ENCODE data around the gene ADAMTSL1.

The ADAMTSL1 gene

DNA sequence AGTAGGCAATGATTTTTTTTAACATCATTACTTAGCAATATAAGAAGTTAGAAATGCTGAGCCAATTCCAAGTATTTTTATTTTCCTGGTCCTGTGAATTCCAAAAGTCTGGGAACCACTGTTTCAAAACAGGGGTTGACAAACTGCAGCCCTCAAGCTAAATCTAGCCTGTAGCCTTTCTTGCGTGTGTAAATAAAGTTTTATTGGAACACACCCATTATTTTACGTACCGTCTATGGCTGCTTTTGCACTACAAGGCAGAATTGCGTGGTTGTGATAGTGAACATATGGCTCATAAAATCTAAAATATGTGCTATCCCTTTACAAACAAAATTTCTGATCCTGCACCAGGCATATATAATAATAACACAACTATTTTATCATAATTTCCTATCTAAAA is 280.0 kb downstream of the ADAMTSL1 start:
- no peak overlapping the region for H3K27ac ChIP-seq
- no peak for DNase-seq (ENCODE audit: low read depth, low spot score)

DNA sequence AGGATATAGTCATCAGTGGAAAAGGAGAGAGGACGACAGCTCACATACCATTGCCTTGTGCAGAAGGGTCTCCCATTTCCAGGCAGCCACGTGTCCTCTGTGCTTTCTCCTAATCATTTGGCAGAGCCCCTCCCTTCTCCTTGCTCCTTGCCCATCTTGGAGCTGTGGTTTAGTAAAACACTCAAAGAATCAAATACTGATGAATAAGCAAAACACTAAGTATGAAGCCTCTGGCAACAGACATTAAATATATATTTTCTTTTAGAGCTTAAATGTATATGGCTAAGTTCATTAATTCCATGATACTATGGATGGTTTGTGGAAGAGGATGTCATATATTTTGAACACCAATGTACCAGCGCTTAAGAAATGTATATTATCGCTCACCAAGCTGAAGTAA is 280.6 kb downstream of the ADAMTSL1 start:
- DNase-seq (ENCODE audit: low read depth, low spot score), result no peak
- H3K27ac ChIP-seq, result no peak overlapping the region

DNA sequence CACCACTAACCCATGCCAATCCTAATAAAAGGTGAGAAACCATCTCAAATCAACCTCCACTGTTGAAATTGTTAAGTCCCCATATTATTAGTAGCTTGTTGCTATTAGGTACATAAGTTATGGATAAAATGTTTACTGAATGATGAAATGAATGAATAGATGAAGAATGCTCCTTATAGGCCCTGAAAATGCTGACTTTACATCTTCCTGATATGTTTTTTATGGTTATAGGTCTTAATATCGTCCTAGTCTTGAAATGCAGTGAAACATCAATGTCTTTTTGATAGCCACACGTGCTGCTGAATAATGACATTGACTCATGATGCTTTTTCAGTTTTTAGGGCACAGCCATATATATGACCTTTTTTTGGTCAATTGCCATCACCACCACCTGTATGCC is 281.3 kb downstream of the ADAMTSL1 start:
- DNase-seq (ENCODE audit: low read depth, low spot score), result no peak
- H3K27ac ChIP-seq, result no peak overlapping the region

DNA sequence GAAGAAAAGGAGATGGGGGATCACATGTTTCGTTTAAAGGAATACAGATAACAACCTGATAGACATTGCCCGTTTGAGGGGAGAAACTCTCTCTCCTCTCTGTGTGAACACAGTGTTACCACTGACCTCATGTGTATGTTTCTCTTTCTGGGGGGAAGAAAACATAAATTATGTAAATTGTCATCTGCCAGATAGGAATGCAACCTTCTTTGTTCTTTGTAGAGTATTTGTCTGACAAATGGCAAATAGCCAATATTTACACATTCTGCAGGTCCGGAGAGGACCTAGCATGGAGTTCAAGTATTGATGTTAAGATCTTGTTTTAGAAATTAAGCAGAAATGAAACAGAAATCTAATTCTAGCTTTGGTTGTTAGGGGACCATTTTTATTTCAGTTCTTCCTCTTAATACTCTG is 282.8 kb downstream of the ADAMTSL1 start:
- no peak for DNase-seq (ENCODE audit: low read depth, low spot score)
- H3K27ac ChIP-seq, result no peak overlapping the region

DNA sequence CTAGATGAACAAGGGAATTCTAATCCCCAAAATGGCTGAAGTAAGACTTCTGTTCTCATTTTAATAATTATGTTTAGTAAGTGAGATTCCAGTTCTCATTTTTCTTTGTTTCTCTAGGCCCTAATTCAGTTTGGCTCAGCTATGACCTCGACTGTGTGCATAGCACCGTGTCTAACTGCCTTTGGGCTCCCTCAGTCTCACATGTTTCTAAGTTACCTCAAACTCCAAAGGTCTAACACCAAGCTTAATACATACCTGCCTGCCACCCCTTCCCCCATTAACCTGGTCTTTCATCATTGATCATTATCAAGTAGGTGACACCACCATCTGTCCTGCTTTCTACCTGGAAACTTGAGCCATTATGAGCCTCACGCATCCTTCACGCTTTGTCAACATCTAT is 285.9 kb downstream of the ADAMTSL1 start:
- DNase-seq (ENCODE audit: low read depth, low spot score), result no peak
- no peak overlapping the region for H3K27ac ChIP-seq

DNA sequence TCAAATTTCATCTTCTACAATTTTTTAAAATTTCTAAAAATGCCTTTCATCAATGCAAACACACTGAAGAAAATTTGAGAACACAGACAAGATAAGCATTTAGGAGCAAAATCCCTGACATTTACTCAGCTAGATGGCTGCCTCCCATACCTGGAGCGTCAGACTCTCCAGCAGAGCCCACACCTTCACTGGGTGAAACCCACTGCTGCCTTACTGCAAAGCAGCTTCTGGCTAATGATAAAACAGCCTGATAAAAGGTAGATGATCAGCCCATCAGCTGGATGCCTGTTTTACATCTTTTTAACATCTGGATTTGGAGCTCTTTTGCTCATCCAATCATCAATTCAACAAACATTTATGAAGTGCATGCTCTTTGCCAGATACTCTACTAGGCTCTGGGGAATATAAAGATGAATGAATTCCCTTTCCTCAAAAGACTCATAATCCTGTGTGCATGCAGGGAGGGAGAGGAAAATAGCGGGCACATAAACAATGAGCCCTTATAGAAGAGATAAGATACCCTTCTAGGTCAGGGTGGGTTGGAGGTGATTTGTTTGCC is 287.9 kb downstream of the ADAMTSL1 start:
- no peak overlapping the region for H3K27ac ChIP-seq
- DNase-seq (ENCODE audit: low read depth, low spot score), result no peak

DNA sequence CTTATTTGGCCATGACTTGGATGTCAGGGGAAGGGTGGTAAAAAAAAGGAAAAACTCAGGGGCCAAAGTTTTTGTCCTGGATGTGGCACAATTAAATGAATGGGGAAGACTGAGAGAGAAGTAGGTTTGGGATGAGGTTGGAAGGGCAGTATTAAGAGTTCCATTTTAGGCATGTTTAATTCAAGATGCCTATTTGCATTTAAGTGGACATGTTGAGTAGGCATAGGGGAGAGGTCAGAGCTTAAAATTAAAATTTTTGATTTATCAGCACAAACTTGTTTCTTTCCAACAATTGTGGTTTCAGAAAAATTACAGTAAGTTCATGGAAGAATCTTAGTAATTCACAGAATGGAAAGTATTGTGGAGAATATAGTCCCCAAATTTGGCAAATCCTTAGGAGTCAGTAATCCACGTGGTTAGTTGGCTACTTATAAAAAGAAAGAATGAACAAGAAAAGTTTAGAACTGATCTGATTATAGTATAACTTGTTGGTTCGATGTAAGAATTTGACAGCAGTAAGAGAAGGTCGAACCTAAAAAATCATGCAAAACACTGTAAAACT is 293.1 kb downstream of the ADAMTSL1 start:
- no peak overlapping the region for H3K27ac ChIP-seq
- DNase-seq (ENCODE audit: low read depth, low spot score), result no peak

DNA sequence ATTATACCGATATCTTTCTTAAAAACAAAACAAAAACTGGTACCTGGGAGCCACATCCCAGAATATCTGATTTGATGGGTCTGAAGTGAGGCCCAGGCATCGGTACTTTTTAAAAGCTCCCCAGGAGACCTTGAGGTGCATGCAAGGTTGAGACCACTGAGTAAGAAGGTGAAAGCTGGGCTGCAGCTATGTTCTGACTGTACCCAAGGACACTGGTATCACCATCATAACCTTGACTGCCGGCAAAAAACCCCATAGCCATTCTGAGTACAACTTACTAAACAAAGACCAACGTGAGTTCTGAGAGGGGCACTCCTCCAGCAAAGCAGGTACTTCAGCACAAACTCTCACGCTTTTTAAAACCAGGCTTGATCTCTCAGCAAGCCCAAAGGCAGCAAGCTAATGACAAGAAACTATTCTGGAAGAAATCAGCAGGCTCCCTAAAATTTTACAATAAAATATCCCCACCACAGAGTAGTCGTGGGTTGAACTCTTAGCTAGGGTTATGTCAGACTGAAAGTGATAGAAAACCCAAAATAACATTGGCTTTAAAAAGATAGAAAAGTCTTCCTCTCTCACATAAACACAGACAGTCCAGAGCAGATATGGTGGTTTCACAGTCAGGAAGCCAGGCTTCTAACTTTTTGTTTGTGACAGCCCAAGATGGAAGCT is 295.1 kb downstream of the ADAMTSL1 start:
- H3K27ac ChIP-seq, result no peak overlapping the region
- no peak for DNase-seq (ENCODE audit: low read depth, low spot score)

DNA sequence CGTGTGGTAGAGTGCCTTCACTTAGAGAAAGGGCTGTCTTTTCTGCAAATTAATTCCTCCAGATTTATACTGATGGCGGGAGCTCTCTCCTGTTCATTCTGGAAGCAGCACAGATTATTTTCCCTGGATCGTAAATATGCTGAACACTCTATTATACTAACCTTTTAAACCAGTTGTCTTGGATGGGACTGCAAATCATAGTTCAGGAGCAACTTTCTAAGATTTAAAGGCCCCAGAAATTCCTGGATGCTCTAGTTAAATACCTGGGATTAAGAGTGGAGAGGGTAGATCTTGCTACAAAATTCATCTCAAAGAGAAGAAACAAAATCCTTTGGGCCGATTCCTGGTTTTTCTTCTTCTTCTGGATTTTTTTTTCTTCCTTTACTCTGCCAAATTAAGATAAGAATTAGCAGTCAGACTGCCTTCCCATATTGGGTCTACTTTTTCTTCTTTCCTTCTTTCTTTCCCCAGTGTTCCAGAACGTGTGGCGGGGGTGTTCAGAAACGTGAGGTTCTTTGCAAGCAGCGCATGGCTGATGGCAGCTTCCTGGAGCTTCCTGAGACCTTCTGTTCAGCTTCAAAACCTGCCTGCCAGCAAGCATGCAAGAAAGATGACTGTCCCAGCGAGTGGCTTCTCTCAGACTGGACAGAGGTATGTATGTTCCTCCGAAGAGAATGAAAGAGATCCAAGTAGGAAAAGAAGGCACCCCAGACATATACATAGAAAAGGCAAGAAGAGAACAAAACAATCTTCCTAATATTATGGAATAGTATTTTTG is 296.4 kb downstream of the ADAMTSL1 start:
- DNase-seq (ENCODE audit: low read depth, low spot score), result no peak
- H3K27ac ChIP-seq, result no peak overlapping the region

DNA sequence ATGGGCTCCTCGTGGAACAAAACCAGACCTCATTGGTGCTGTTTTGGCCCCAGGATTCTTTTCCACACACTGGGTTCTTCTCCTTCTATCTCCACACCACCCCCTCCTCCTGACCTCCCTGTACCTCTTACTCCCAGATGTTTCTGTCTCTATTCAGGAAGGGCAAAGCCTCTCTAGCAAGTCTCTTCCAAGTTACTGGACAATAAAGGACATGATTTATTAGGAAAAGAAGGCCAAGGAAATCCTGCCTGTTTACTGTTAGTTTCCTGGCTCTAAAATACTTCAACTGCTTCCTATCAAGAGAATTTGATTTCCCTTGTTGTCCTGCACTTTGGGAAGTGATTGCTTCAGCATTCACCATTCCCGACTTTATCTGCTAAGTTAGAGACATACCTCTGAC is 297.1 kb downstream of the ADAMTSL1 start:
- H3K27ac ChIP-seq, result no peak overlapping the region
- DNase-seq (ENCODE audit: low read depth, low spot score), result no peak

DNA sequence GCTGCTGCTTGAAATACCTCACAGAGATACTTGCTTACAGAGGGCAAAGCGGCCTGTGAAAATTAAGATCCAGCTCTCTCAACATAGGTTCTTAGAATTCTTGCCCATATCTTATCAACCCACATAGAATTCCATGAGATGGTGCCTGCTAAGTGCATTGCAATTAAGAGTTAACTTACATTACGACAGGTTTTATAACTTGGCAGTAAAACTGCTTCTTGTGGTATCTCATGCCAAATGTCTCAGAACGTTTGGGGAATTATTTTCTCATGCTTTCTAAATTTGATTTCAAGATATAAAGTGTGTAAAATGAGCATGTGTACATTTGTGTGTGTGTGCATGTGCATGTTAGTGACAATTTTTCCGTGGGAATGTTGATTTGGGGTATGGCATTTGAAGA is 297.8 kb downstream of the ADAMTSL1 start:
- no peak for DNase-seq (ENCODE audit: low read depth, low spot score)
- no peak overlapping the region for H3K27ac ChIP-seq

DNA sequence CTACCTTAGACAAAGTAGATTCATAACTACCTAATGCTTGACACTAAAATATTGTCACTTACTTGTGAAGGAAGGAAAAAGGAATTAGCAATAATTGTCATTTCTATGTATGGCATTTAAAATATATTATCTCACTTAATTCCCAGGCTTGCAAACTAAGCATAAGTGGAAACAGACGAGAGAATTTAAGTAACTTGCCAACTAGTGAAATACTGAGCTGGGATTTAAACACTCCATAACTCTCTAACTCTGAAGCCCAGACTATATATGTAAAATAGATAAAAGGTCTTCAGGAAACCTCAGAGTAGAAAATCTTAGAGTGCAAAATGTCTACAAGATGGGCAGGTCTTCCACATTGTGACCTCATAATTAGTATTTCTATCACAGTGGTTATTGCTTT is 301.3 kb downstream of the ADAMTSL1 start:
- DNase-seq (ENCODE audit: low read depth, low spot score), result no peak
- H3K27ac ChIP-seq, result no peak overlapping the region

DNA sequence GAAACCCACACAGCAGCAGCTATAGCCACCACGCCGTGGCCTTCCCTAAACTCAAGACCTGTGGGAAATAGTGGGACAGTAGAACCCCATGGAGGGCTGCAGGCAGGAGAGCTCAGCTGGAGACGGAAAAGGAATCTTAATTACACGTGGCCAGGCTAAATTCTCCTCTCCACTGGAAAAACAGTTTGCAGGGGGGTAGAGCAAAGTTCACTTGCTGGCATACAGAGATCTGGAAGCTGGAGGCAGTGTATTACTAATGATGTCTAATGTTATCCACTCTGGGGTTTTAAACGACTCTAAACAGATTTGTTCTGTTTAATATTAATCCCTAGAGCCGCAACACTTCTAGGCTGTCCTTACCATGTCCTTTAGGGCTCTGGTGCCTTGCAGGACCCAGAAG is 302.0 kb downstream of the ADAMTSL1 start:
- DNase-seq (ENCODE audit: low read depth, low spot score), result no peak
- no peak overlapping the region for H3K27ac ChIP-seq

DNA sequence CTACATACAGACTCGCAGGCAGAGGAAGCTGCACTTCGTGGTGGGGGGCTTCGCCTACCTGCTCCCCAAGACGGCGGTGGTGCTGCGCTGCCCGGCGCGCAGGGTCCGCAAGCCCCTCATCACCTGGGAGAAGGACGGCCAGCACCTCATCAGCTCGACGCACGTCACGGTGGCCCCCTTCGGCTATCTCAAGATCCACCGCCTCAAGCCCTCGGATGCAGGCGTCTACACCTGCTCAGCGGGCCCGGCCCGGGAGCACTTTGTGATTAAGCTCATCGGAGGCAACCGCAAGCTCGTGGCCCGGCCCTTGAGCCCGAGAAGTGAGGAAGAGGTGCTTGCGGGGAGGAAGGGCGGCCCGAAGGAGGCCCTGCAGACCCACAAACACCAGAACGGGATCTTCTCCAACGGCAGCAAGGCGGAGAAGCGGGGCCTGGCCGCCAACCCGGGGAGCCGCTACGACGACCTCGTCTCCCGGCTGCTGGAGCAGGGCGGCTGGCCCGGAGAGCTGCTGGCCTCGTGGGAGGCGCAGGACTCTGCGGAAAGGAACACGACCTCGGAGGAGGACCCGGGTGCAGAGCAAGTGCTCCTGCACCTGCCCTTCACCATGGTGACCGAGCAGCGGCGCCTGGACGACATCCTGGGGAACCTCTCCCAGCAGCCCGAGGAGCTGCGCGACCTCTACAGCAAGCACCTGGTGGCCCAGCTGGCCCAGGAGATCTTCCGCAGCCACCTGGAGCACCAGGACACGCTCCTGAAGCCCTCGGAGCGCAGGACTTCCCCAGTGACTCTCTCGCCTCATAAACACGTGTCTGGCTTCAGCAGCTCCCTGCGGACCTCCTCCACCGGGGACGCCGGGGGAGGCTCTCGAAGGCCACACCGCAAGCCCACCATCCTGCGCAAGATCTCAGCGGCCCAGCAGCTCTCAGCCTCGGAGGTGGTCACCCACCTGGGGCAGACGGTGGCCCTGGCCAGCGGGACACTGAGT is 303.2 kb downstream of the ADAMTSL1 start:
- H3K27ac ChIP-seq, result no peak overlapping the region
- no peak for DNase-seq (ENCODE audit: low read depth, low spot score)

DNA sequence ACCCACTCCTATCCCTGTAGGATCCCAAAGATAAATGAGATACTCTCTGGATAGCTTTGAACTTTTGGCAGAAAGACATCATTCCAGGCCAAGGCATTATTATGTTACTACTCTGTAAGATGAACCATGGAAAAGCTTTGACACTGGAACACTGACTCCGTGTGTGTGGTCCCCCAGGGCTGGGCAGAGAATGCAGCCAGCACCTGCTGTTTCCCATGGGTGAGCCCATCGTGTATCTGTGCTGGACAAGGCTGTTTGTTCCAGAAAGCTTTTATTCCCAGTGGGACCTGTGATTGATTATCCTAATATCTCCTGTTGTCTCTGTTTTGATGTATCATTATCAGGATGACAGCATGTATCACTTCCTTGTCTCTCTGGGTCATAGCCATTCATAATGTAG is 304.2 kb downstream of the ADAMTSL1 start:
- no peak overlapping the region for H3K27ac ChIP-seq
- DNase-seq (ENCODE audit: low read depth, low spot score), result no peak

DNA sequence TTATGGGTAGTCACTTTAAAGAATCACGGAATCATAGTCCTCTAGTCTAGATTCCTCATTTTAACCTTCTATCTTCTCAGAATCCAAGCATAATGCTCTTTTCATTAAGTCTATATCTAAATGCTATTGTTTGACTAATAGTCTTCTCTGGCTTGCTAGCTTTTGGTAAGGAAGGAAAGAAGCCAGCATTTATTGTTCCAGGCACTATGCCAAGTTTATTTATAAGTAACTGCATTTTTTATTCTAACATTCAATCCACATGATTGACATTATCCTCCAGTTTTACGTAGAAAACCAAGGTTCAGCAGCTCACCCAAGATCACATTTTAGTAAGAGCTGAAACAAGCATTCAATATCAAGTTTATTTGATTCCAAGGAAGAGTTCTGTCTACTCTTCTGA is 304.9 kb downstream of the ADAMTSL1 start:
- no peak for DNase-seq (ENCODE audit: low read depth, low spot score)
- H3K27ac ChIP-seq, result no peak overlapping the region

DNA sequence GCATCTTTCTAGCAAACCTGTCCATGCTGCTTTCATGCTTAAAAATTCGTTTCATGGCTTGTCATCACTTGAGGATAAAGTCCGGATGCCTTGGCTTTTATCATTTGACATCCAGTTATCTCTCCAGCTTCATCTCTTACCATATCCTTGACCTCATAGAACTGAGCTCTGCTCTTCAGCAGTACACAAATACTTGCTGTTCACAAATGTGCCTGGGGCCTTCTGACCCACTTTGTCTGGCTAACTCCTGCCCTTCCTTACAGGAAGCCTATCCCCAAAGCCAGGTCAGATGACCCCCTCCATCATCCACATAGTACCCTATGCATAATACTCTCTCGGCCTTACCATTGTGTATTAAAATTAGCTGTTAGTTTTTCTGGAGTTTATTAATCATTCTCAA is 310.0 kb downstream of the ADAMTSL1 start:
- H3K27ac ChIP-seq, result no peak overlapping the region
- no peak for DNase-seq (ENCODE audit: low read depth, low spot score)

DNA sequence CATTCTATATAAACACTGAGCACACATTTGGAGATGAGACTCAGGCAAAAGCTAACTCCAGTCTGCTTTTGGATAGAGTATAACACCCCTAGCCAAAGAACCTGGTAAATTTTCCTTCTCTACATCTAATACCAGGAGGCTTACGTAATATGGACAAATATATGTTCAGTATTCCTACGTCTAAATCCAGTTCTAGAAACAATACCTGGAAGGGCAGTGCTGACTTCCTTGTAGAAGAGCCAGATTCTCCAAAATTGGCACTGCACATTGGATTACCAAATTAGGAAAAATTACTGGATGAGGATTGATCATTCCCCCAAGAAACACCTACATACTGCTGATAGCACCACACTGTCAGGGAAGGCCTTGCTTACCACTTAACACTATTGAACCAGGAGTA is 311.7 kb downstream of the ADAMTSL1 start:
- DNase-seq (ENCODE audit: low read depth, low spot score), result no peak
- H3K27ac ChIP-seq, result no peak overlapping the region

DNA sequence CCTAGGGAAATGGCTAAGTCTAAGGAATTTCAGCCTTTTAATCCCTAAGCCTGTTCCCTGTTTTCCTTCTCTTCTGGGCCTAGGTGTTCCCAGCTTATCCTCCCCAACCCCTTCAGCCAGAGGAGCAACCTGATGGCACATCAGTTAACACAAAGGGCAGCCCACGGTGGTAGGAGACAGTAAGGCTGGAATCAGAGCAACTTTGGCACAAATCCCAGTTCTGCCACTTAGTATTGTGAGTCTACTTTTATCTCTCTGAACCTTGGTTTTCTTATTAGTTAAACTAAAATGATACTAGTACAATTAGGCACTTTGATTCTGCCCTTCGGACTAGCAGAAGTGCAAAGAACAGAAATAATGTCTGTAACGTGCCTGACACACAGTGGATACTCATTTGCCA is 312.2 kb downstream of the ADAMTSL1 start:
- no peak overlapping the region for H3K27ac ChIP-seq
- DNase-seq (ENCODE audit: low read depth, low spot score), result no peak

DNA sequence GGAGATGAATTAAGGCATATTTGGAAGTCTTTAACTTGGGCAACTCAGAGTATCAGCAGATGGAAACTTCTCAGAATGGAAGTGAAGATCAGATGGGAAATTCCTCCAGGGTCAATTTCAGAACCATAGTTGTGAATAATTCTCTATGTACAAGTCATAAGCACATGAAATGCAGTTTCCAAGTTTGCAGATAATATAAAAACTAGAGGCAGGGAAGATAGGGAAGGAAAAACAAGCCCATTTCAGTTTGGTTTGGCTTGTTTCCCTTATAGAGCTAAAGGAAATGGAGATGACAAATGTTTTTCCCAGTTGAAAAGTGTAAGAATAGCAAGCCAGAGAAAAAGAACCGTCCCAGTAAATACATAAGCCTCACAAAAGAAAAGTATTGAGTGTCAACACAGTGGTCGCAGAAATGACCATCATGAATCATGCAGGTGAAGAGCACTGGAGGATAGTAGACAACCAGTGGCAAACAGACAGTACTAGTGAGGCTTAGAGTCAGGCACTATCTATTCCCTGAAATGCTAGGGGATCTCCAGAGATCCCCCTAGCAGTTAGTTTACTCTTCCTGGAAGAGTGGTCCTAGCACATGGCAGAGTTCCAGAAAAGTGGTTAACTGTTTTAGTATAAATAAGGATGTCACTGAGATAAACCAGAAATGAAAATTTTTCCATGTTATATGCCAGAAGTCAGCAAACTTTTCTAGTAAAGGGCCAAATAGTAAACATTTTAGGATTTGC is 313.1 kb downstream of the ADAMTSL1 start:
- no peak for DNase-seq (ENCODE audit: low read depth, low spot score)
- H3K27ac ChIP-seq, result no peak overlapping the region

Data from epithelial cell of prostate (primary cell).